GM20000 (cell line): ENCODE results near the gene ADGRV1.

Experiments used
- DNase-seq: peaks from one replicate; pipeline ENCODE4 v3.0.0; 2012; ENCODE audit warnings: low spot score
- TF ChIP-seq, protein P1 (sequence below): IDR thresholded peaks from 2 replicates; pipeline ENCODE4 v1.5.1; 2012; ENCODE audit warnings: mild to moderate bottlenecking, control low read depth; ENCODE audit errors: extremely low read depth, missing control alignments

Gene ADGRV1

GRCh38 chr5:91207248-91207647 lies 648.7 kb downstream of the ADGRV1 start:
- TF ChIP-seq, protein P1, sequence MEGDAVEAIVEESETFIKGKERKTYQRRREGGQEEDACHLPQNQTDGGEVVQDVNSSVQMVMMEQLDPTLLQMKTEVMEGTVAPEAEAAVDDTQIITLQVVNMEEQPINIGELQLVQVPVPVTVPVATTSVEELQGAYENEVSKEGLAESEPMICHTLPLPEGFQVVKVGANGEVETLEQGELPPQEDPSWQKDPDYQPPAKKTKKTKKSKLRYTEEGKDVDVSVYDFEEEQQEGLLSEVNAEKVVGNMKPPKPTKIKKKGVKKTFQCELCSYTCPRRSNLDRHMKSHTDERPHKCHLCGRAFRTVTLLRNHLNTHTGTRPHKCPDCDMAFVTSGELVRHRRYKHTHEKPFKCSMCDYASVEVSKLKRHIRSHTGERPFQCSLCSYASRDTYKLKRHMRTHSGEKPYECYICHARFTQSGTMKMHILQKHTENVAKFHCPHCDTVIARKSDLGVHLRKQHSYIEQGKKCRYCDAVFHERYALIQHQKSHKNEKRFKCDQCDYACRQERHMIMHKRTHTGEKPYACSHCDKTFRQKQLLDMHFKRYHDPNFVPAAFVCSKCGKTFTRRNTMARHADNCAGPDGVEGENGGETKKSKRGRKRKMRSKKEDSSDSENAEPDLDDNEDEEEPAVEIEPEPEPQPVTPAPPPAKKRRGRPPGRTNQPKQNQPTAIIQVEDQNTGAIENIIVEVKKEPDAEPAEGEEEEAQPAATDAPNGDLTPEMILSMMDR = no peak
- DNase-seq = no peak

DNA sequence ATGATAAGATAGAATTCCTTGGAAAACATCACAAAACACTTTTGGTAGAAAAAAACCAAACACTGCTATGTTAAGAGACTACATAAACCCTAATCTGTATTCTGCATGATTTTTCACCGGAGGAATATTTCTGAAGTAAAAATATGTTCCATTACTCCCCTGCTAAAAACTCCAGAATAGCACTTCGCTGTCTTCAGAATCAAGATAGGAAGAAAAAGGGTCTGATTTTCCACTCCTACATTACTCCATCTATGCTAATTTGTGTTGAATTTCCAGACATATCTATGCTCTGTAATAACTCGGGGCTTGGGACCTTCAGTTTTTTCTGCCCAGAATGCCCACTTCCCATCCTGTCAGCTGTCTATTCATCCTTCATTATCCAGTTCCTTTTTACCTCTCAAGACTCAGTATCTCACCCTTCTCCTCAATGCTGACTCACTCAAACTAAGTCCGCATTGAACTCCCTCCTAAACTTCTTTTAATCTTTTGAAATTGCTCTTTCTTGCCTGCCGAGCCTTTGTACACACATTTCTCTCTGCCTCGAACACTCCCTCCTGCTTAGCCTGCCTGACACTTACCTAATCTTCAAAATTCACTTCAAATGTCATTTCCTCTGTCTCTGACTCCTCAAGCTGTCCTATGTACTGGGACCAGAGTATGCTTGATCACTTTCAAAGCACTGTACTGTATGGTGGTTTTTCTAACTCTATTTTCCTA lies 653.6 kb downstream of the ADGRV1 start:
- TF ChIP-seq, protein P1 = no peak
- DNase-seq = no peak

- TF ChIP-seq, protein P1 = no peak
- DNase-seq = no peak
Observed at GRCh38 chr5:91212714-91213092, 654.1 kb downstream of the ADGRV1 start.
